HG03060 (cell line): ENCODE data around the gene GUSB.

Experiments
- ATAC-seq: cut with Tn5 transposase; IDR thresholded peaks from one replicate; pipeline ENCODE4 v1.9.1; 2021; ENCODE audit warnings: low read depth, moderate number of reproducible peaks; ENCODE audit not compliant: unreplicated experiment

Gene GUSB

GRCh38 chr7:65938336-65938895 is 43.6 kb downstream of the GUSB start:
- no peak for ATAC-seq

GRCh38 chr7:65937296-65937695 is 44.7 kb downstream of the GUSB start:
- no peak for ATAC-seq

- no peak for ATAC-seq
Observed at GRCh38 chr7:65931685-65932084, 50.3 kb downstream of the GUSB start.

GRCh38 chr7:65927489-65928448 is 54.2 kb downstream of the GUSB start:
- ATAC-seq = no peak

- no peak for ATAC-seq
Observed at GRCh38 chr7:65926588-65926987, 55.4 kb downstream of the GUSB start.

GRCh38 chr7:65925040-65925439 is 57.0 kb downstream of the GUSB start:
- ATAC-seq = no peak

GRCh38 chr7:65924193-65924592 is 57.8 kb downstream of the GUSB start:
- no peak for ATAC-seq

GRCh38 chr7:65923316-65923715 is 58.7 kb downstream of the GUSB start:
- no peak for ATAC-seq

GRCh38 chr7:65915921-65916657 is 65.9 kb downstream of the GUSB start:
- ATAC-seq = no peak

GRCh38 chr7:65912237-65912636 is 69.8 kb downstream of the GUSB start:
- no peak for ATAC-seq
